ELR (cell line): ENCODE measurements around the gene EPG5.
"Not testable (repeated sequence)": the region's sequence is repeated elsewhere in the genome, so short reads cannot be mapped to it uniquely, and the experiment has no call there.

Experiments
- DNase-seq: peaks from one replicate; pipeline ENCODE4 v3.0.0-alpha.2; 2015; ENCODE audit warnings: low read depth

EPG5 gene

GRCh38 chr18:45978084-45978483 is 11.0 kb upstream of the EPG5 start:
- no peak for DNase-seq

GRCh38 chr18:45976974-45977373 is 9.8 kb upstream of the EPG5 start:
- DNase-seq: no peak

GRCh38 chr18:45976566-45976965 is 9.4 kb upstream of the EPG5 start:
- no peak for DNase-seq

- peak; percentile 88 for DNase-seq
Observed at GRCh38 chr18:45974088-45974536, 7.0 kb upstream of the EPG5 start.

GRCh38 chr18:45964913-45965312 is 2.2 kb downstream of the EPG5 start:
- not testable (repeated sequence) for DNase-seq

- peak; percentile 95 for DNase-seq
Observed at GRCh38 chr18:45962866-45963265, 4.3 kb downstream of the EPG5 start.

GRCh38 chr18:45962461-45962860 is 4.7 kb downstream of the EPG5 start:
- DNase-seq: peak; percentile 95

- not testable (repeated sequence) for DNase-seq
Observed at GRCh38 chr18:45959484-45959883, 7.6 kb downstream of the EPG5 start.

GRCh38 chr18:45958730-45959129 is 8.4 kb downstream of the EPG5 start:
- DNase-seq: peak; percentile 73

GRCh38 chr18:45958027-45958426 is 9.1 kb downstream of the EPG5 start:
- DNase-seq: no peak

- peak; percentile 52 for DNase-seq
Observed at GRCh38 chr18:45957100-45957499, 10.0 kb downstream of the EPG5 start.

GRCh38 chr18:45954070-45954934 is 12.8 kb downstream of the EPG5 start:
- DNase-seq: peak; percentile 97

GRCh38 chr18:45951016-45951714 is 16.0 kb downstream of the EPG5 start:
- peak; percentile 92 for DNase-seq

GRCh38 chr18:45945669-45946068 is 21.5 kb downstream of the EPG5 start:
- no peak for DNase-seq

- peak; percentile 33 for DNase-seq
Observed at GRCh38 chr18:45940724-45941123, 26.4 kb downstream of the EPG5 start.

GRCh38 chr18:45939236-45939635 is 27.9 kb downstream of the EPG5 start:
- no peak for DNase-seq

- no peak for DNase-seq
Observed at GRCh38 chr18:45938488-45938935, 28.6 kb downstream of the EPG5 start.

GRCh38 chr18:45935591-45936335 is 31.4 kb downstream of the EPG5 start:
- peak; percentile 66 for DNase-seq

- no peak for DNase-seq
Observed at GRCh38 chr18:45932708-45933107, 34.4 kb downstream of the EPG5 start.

GRCh38 chr18:45930963-45931362 is 36.2 kb downstream of the EPG5 start:
- DNase-seq: no peak

GRCh38 chr18:45926691-45927090 is 40.4 kb downstream of the EPG5 start:
- no peak for DNase-seq

GRCh38 chr18:45926085-45926484 is 41.0 kb downstream of the EPG5 start:
- DNase-seq: no peak
